ENCODE results near the gene RBM24. TPM values are rescaled to one million over a fixed set of nuclear protein-coding genes. Genes with fewer than 3 reads are reported as not detected.

Gene RBM24
- total RNA-seq = 1 to 10 TPM; 2.8 to 4.9 TPM

DNA sequence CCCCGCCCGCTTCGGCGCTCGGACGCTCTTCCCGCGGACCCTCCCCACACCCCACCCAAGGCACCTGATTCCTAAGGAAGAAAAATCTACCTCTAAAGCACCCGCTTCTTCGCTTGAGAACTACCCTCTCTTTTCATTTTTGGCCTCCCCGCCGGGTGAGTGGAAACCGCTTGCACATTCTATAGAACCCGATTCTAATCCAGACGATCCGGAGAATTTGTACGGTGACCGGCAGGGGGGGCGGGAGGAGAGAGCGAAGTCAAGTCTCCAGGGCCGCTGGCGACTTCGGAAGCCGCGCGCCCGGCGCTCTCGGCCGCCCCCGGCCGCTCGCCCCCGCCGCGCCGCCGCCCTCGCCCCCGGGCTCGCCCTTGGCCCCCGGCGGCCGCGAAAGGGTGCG, at the start of gene RBM24:
Gene RBM24, plus strand, starts transcription at position 262 of the 397 bp plus-strand sequence. CDS start 221 bp downstream, outside the sequence.
- TF ChIP-seq, protein P1, sequence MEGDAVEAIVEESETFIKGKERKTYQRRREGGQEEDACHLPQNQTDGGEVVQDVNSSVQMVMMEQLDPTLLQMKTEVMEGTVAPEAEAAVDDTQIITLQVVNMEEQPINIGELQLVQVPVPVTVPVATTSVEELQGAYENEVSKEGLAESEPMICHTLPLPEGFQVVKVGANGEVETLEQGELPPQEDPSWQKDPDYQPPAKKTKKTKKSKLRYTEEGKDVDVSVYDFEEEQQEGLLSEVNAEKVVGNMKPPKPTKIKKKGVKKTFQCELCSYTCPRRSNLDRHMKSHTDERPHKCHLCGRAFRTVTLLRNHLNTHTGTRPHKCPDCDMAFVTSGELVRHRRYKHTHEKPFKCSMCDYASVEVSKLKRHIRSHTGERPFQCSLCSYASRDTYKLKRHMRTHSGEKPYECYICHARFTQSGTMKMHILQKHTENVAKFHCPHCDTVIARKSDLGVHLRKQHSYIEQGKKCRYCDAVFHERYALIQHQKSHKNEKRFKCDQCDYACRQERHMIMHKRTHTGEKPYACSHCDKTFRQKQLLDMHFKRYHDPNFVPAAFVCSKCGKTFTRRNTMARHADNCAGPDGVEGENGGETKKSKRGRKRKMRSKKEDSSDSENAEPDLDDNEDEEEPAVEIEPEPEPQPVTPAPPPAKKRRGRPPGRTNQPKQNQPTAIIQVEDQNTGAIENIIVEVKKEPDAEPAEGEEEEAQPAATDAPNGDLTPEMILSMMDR (IDR thresholded peaks at IDR 0.05) = no peak
- Histone ChIP-seq H3K9ac (ENCODE audit: low read depth in 2 of 2, low read length in 2 of 2) (peak within 1 kb of the TSS; percentile 54 to 64), H3K4me3 (peak within 1 kb of the TSS; percentile 77), H3K27me3 (no peaks in the 10 kb centered on the region), H3K36me3 (no peaks in the 10 kb centered on the region), H3K27ac (peak within 1 kb of the TSS; percentile 24), H3K9me3 (no peaks in the 10 kb centered on the region), H3K4me1 (no peaks in the 10 kb centered on the region)
- peak; percentile 86 for DNase-seq
- intact Hi-C loops (cut with DNase I) = loop anchor here (5.0 to 10.0 kb wide), 2 partner anchors 116 to 301 kb away; no protein-coding TSS in a partner anchor

DNA sequence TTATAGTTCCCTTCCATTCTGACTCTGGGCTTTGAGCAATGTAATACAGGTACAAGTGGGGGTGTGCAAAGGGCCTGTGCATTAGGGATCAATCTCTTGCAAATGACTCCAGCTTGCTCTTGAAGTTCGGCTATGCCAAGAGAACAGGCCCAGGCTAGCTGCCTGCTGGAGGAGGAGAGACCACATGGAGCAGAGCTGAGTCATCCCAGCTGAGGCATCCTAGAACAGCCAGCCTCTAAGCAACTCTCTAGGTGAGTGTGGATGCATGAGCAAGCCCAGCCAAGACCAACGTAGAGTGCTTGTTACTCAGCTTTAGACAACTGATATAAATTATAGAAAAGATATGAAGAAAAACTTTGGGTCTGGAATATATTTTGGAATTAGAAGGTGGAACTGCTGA, 47.6 kb upstream of the RBM24 start:
- Histone ChIP-seq H3K27me3 (no peaks in the 10 kb centered on the region), H3K9me3 (no peaks in the 10 kb centered on the region), H3K36me3 (no peaks in the 10 kb centered on the region), H3K4me1 (no peaks in the 10 kb centered on the region), H3K4me3 (no peak overlapping the region), H3K9ac (ENCODE audit: low read depth in 2 of 2, low read length in 2 of 2) (no peak overlapping the region), H3K27ac (no peak overlapping the region)
- TF ChIP-seq, protein P1 (IDR thresholded peaks at IDR 0.05) = no peak
- intact Hi-C loops (cut with DNase I) = no loop called here
- no peak for DNase-seq

DNA sequence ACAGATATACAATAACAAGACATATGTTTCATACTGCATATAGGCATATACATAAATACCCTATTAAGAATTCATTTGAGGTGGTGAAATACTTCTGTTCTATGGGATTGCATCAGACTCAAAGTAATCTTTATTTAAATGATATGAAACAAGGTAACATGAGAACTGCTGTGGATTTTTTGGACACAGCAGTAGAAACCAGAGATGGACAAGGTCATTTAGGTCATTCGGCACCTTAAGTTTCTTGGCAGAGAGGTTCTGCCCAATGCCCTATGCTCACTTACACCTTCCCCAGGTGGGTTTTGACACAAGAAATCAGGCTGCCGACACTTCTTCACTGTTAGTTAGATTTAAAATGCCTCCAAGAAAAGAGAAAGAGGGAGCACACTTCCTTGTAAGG, 43.9 kb upstream of the RBM24 start:
- Histone ChIP-seq H3K36me3 (no peaks in the 10 kb centered on the region), H3K9ac (ENCODE audit: low read depth in 2 of 2, low read length in 2 of 2) (no peak overlapping the region), H3K4me1 (no peaks in the 10 kb centered on the region), H3K4me3 (no peak overlapping the region), H3K27me3 (no peaks in the 10 kb centered on the region), H3K27ac (no peak overlapping the region), H3K9me3 (no peaks in the 10 kb centered on the region)
- TF ChIP-seq, protein P1 (IDR thresholded peaks at IDR 0.05) = no peak
- intact Hi-C loops (cut with DNase I) = no loop called here
- DNase-seq = no peak

DNA sequence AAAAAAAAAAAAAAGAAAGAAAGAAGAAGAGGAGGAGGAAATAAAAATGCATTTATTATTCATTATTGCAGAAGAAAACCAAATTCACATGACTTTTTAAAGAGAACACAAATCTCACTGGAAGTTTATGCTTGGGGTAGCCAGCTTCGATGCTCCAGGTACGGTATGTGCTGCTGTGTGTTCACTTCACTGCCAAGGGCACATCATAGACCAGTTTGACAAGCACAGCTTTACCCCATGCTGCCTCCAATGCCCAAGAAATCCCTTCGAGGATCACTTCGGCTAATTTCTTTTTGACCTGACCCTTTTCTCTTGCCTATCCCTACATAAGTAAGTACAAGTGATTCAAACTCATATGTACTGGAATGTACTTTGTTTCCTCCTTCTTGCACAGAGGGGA, 41.9 kb upstream of the RBM24 start:
- Histone ChIP-seq H3K36me3 (no peaks in the 10 kb centered on the region), H3K27ac (no peak overlapping the region), H3K9me3 (no peaks in the 10 kb centered on the region), H3K9ac (ENCODE audit: low read depth in 2 of 2, low read length in 2 of 2) (no peak overlapping the region), H3K27me3 (no peaks in the 10 kb centered on the region), H3K4me3 (no peak overlapping the region), H3K4me1 (no peaks in the 10 kb centered on the region)
- TF ChIP-seq, protein P1 (IDR thresholded peaks at IDR 0.05) = no peak
- intact Hi-C loops (cut with DNase I) = no loop called here
- DNase-seq = no peak

DNA sequence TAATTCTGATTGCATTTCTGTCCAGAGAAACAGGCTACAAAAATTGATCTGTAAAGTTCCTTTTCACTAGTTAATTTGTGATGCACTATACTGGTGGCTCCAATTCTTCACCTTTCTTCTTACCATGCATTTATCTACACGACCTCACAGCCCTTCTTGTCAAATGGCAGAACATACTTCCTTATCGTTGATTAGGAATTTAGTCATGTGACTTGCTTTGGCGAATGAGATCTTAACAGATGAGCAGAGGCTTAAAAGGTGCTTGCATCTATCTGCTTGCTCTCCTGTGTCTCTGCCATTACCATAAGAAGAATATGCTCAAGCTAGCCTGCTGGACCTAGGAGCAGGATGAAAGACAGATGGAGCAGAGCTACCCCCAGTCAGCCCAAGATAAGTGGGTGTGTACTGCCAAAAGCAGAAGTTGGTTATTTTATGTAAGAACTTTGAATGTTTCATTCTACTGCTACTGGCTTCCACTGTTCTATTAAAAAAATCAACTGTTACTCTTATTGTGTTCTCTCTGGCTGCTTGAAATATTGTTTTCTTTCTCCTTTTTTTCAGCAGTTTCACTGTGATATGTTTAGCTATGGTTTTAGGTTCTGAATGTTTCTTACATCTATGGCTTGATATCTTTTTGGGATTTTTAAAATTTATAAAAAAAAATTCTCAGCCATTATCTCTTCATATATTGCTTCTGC, 40.2 kb upstream of the RBM24 start:
- H3K4me3 ChIP-seq = no peak overlapping the region
- no peak overlapping the region for H3K9ac ChIP-seq (ENCODE audit: low read depth in 2 of 2, low read length in 2 of 2)
- H3K4me1 ChIP-seq = no peaks in the 10 kb centered on the region
- DNase-seq = no peak
- TF ChIP-seq, protein P1 (IDR thresholded peaks at IDR 0.05) = no peak
- intact Hi-C loops (cut with DNase I) = no loop called here
- no peaks in the 10 kb centered on the region for H3K36me3 ChIP-seq
- H3K27ac ChIP-seq = no peak overlapping the region
- no peaks in the 10 kb centered on the region for H3K9me3 ChIP-seq
- no peaks in the 10 kb centered on the region for H3K27me3 ChIP-seq

Measured in colonic mucosa (tissue), 4 donors.